Liver (tissue), 9 donors: ENCODE results near the gene JAZF1. TPM values are rescaled to one million over a fixed set of nuclear protein-coding genes. Genes with fewer than 3 reads are reported as not detected.

ENCODE experiments used
- DNase-seq: peaks from one replicate; pipeline ENCODE4 v3.0.0-alpha.2; 2017; ENCODE audit warnings: low spot score
- H3K27ac ChIP-seq, 2 donors: one replicate each; pipeline ENCODE4 v1.7.0; 2013; ENCODE audit warnings: inconsistent platforms in 2 of 2, low read length in 2 of 2, control low read depth in 1 of 2, low read depth in 1 of 2, mild to moderate bottlenecking in 1 of 2
- H3K27me3 ChIP-seq, 4 donors: one replicate each; pipeline versions ENCODE4 v1.6.1 to v1.7.0; 2013; ENCODE audit warnings: low read length in 3 of 4, inconsistent platforms in 1 of 4, mild to moderate bottlenecking in 1 of 4, moderate library complexity in 1 of 4; ENCODE audit not compliant: control insufficient read depth in 4 of 4, insufficient read depth in 4 of 4
- H3K36me3 ChIP-seq, 4 donors: one replicate each; pipeline versions ENCODE4 v1.6.1 to v1.7.0; 2013; ENCODE audit warnings: low read length in 3 of 4, mild to moderate bottlenecking in 3 of 4, low read depth in 1 of 4, moderate library complexity in 1 of 4; ENCODE audit not compliant: control insufficient read depth in 4 of 4, insufficient read depth in 3 of 4
- H3K4me1 ChIP-seq, 4 donors: one replicate each; pipeline versions ENCODE4 v1.6.1 to v1.7.0; 2013; ENCODE audit warnings: low read length in 3 of 4, mild to moderate bottlenecking in 3 of 4, moderate library complexity in 1 of 4; ENCODE audit not compliant: control insufficient read depth in 4 of 4, insufficient read depth in 4 of 4
- H3K4me3 ChIP-seq, 3 donors: one replicate each; pipeline versions ENCODE4 v1.6.1 to v1.7.0; 2013; ENCODE audit warnings: low read length in 3 of 3, control low read depth in 1 of 3, low read depth in 1 of 3, mild to moderate bottlenecking in 1 of 3
- H3K9ac ChIP-seq, 2 donors: one replicate each; pipeline ENCODE4 v1.7.0; 2013; ENCODE audit warnings: low read length in 2 of 2, mild to moderate bottlenecking in 2 of 2, moderate library complexity in 2 of 2, control low read depth in 1 of 2, low read depth in 1 of 2
- H3K9me3 ChIP-seq, 4 donors: one replicate each; pipeline versions ENCODE4 v1.6.1 to v1.7.0; 2013; ENCODE audit warnings: low read length in 3 of 4; ENCODE audit not compliant: control insufficient read depth in 4 of 4
- ATF3 ChIP-seq: IDR thresholded peaks from 2 replicates; pipeline ENCODE4 v1.6.1; 2016; ENCODE audit warnings: antibody characterized with exemption
- EGR1 ChIP-seq, 2 donors: IDR thresholded peaks; 2 replicates each; pipeline ENCODE4 v1.6.1; 2016 to 2018; ENCODE audit warnings: antibody characterized with exemption in 2 of 2, low read depth in 2 of 2
- FOXA1 ChIP-seq: IDR thresholded peaks from 2 replicates; pipeline ENCODE4 v1.6.1; 2016; ENCODE audit warnings: antibody characterized with exemption
- FOXA2 ChIP-seq: IDR thresholded peaks from 2 replicates; pipeline ENCODE4 v1.6.1; 2016; ENCODE audit warnings: antibody characterized with exemption
- GABPA ChIP-seq, 2 donors: IDR thresholded peaks in 1 of 2; conservative IDR thresholded peaks in 1 of 2; 2 replicates each; pipeline ENCODE4 v1.6.1; 2016; ENCODE audit warnings: antibody characterized with exemption in 2 of 2, mild to moderate bottlenecking in 1 of 2, moderate library complexity in 1 of 2
- HNF4A ChIP-seq, 2 donors: conservative IDR thresholded peaks; 2 replicates each; pipeline ENCODE4 v1.6.1; 2016; ENCODE audit warnings: antibody characterized with exemption in 2 of 2, mild to moderate bottlenecking in 2 of 2
- HNF4G ChIP-seq: IDR thresholded peaks from 2 replicates; pipeline ENCODE4 v1.6.1; 2016; ENCODE audit warnings: antibody characterized with exemption
- JUND ChIP-seq, 2 donors: IDR thresholded peaks; 2 replicates each; pipeline ENCODE4 v1.6.1; 2016; ENCODE audit warnings: antibody characterized with exemption in 2 of 2
- MAX ChIP-seq: IDR thresholded peaks from 2 replicates; pipeline ENCODE4 v1.6.1; 2016; ENCODE audit warnings: antibody characterized with exemption
- NR2F2 ChIP-seq: IDR thresholded peaks from 2 replicates; pipeline ENCODE4 v1.6.1; 2016; ENCODE audit warnings: antibody characterized with exemption
- RAD21 ChIP-seq, 2 donors: IDR thresholded peaks; 2 replicates each; pipeline ENCODE4 v1.6.1; 2016; ENCODE audit warnings: antibody characterized with exemption in 2 of 2, mild to moderate bottlenecking in 2 of 2
- REST ChIP-seq: IDR thresholded peaks from 2 replicates; pipeline ENCODE4 v1.6.1; 2016; ENCODE audit warnings: antibody characterized with exemption, mild to moderate bottlenecking
- RXRA ChIP-seq, 2 donors: IDR thresholded peaks; 2 replicates each; pipeline ENCODE4 v1.6.1; 2017 to 2018; ENCODE audit warnings: antibody characterized with exemption in 2 of 2, mild to moderate bottlenecking in 1 of 2
- SP1 ChIP-seq: IDR thresholded peaks from 2 replicates; pipeline ENCODE4 v1.6.1; 2018; ENCODE audit warnings: antibody characterized with exemption, mild to moderate bottlenecking
- TAF1 ChIP-seq: conservative IDR thresholded peaks from 2 replicates; pipeline ENCODE4 v1.6.1; 2016; ENCODE audit warnings: antibody characterized with exemption, mild to moderate bottlenecking
- YY1 ChIP-seq: IDR thresholded peaks from 2 replicates; pipeline ENCODE4 v1.6.1; 2016; ENCODE audit warnings: antibody characterized with exemption, mild to moderate bottlenecking
- ZBTB33 ChIP-seq: IDR thresholded peaks from 2 replicates; pipeline ENCODE4 v1.6.1; 2016; ENCODE audit warnings: antibody characterized with exemption
- WGBS: extraction: QIAGEN DNeasy Blood & Tissue Kit; methylation state at CpG from one replicate; pipeline ENCODE4 v1.1.7; 2013; 5-methylcytosine and 5-hydroxymethylcytosine counted together
- polyA plus RNA-seq, 2 donors: library from polyadenylated mRNA; stranded (reverse) in 1 of 2; unstranded in 1 of 2; fragments of 200-250 nt in 1 of 2; fragments of >200 nt in 1 of 2; fragmentation: Nextera tagmentation in 1 of 2; extraction: Ambion mirVana in 1 of 2; gene quantifications; one replicate each; pipeline versions ENCODE4 v1.2.1 to v1.2.3, GENCODE V29; 2013 to 2015
- total RNA-seq, 2 donors: library from RNA; depleted of rRNA; stranded (reverse); fragments of >200 nt; gene quantifications; one replicate each; pipeline ENCODE4 v1.2.3, GENCODE V29; 2014
- TF ChIP-seq, protein P1 (sequence below): fragments of 150-350 bp; IDR thresholded peaks from 2 replicates; pipeline ENCODE4 v1.5.1; 2017; ENCODE audit warnings: improper control_type of control experiment, low read depth, low read length; ENCODE audit not compliant: missing input control
- donor health status: healthy.
- donor health status: healthy.
- donor health status: healthy.
- donor health status: healthy.
- donor health status: healthy.

The JAZF1 gene
- total and polyA plus RNA-seq, 4 donors: 2.7 to 17.8 (median 4.0) TPM

GRCh38 chr7:27840760-27841364 is 339.7 kb downstream of the JAZF1 start:
- Histone ChIP-seq H3K9me3 (no peaks in the 10 kb centered on the region), H3K4me1 (no peaks in the 10 kb centered on the region), H3K36me3 (no peaks in the 10 kb centered on the region), H3K27ac (no peak overlapping the region), H3K4me3 (no peak overlapping the region), H3K9ac (no peak overlapping the region), H3K27me3 (no peaks in the 10 kb centered on the region)
- 95% methylated on average over 18 of the region's 18 CpGs for WGBS
- TF ChIP-seq EGR1 (IDR thresholded peaks at IDR 0.05; ENCODE audit: low read depth in 2 of 2) (no peak), TAF1 (no peak), HNF4A (conservative IDR thresholded peaks at IDR 0.05) (no peak), HNF4G (no peak), NR2F2 (no peak), ATF3 (no peak), ZBTB33 (no peak), YY1 (no peak), MAX (no peak), RXRA (IDR thresholded peaks at IDR 0.05) (no peak), RAD21 (IDR thresholded peaks at IDR 0.05) (no peak), FOXA2 (no peak), FOXA1 (no peak)
- TF ChIP-seq, protein P1, sequence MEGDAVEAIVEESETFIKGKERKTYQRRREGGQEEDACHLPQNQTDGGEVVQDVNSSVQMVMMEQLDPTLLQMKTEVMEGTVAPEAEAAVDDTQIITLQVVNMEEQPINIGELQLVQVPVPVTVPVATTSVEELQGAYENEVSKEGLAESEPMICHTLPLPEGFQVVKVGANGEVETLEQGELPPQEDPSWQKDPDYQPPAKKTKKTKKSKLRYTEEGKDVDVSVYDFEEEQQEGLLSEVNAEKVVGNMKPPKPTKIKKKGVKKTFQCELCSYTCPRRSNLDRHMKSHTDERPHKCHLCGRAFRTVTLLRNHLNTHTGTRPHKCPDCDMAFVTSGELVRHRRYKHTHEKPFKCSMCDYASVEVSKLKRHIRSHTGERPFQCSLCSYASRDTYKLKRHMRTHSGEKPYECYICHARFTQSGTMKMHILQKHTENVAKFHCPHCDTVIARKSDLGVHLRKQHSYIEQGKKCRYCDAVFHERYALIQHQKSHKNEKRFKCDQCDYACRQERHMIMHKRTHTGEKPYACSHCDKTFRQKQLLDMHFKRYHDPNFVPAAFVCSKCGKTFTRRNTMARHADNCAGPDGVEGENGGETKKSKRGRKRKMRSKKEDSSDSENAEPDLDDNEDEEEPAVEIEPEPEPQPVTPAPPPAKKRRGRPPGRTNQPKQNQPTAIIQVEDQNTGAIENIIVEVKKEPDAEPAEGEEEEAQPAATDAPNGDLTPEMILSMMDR: no peak
- DNase-seq: no peak

DNA sequence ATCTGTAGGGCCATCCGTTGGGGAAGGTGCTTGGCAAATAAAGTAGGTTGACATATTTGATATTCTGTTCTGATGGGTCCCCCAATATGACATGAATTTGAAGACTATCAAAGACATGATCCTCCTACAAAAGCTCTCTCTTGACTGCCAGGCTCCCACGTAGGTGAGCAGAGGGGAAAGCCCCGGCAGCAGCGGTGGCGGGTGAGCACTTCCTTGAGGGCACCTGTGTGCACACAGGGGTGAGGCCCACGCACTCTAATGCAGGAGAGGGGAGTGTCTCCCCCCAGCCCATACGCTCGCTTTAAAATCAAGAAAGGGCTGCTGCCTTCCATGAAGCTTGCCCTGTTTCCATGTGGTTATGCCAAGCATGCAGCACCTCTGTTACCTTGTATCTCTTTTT is 340.3 kb downstream of the JAZF1 start:
- no peaks in the 10 kb centered on the region for H3K36me3 ChIP-seq
- TF ChIP-seq EGR1 (IDR thresholded peaks at IDR 0.05; ENCODE audit: low read depth in 2 of 2): no peak
- TF ChIP-seq FOXA2: no peak
- no peak for TF ChIP-seq NR2F2
- no peak for TF ChIP-seq ATF3
- TF ChIP-seq MAX: no peak
- TF ChIP-seq JUND (IDR thresholded peaks at IDR 0.05): no peak
- TF ChIP-seq GABPA (IDR thresholded peaks at IDR 0.05 in 1 of 2, conservative IDR thresholded peaks at IDR 0.05 in 1 of 2): no peak
- no peak for TF ChIP-seq SP1
- TF ChIP-seq ZBTB33: no peak
- TF ChIP-seq HNF4A (conservative IDR thresholded peaks at IDR 0.05): no peak
- no peak for TF ChIP-seq TAF1
- TF ChIP-seq REST: no peak
- TF ChIP-seq RAD21 (IDR thresholded peaks at IDR 0.05): no peak
- 90% methylated on average over 8 of the region's 8 CpGs for WGBS
- no peak overlapping the region for H3K27ac ChIP-seq
- no peak for DNase-seq
- no peaks in the 10 kb centered on the region for H3K9me3 ChIP-seq
- H3K9ac ChIP-seq: no peak overlapping the region
- no peaks in the 10 kb centered on the region for H3K4me1 ChIP-seq
- no peak overlapping the region for H3K4me3 ChIP-seq
- no peaks in the 10 kb centered on the region for H3K27me3 ChIP-seq
